GM12875 (cell line): ENCODE results near the gene CDCA5.
"Not testable (repeated sequence)": the region's sequence is repeated elsewhere in the genome, so short reads cannot be mapped to it uniquely, and the experiment has no call there.

Experiments
- H3K4me3 ChIP-seq: one replicate; pipeline ENCODE4 v1.5.1; 2011; ENCODE audit warnings: low read depth, low read length, control low read depth
- CTCF ChIP-seq: IDR thresholded peaks from 2 replicates; pipeline ENCODE4 v1.5.1; 2011; ENCODE audit warnings: low read depth, mild to moderate bottlenecking, control low read depth, inconsistent platforms, low read length, moderate library complexity, borderline replicate concordance; ENCODE audit not compliant: insufficient read depth

Gene CDCA5

GRCh38 chr11:65124480-65125196 is 40.8 kb upstream of the CDCA5 start:
- TF ChIP-seq CTCF = no peak
- no peak overlapping the region for H3K4me3 ChIP-seq

- no peak for TF ChIP-seq CTCF
- H3K4me3 ChIP-seq = peak within 1 kb of the TSS; percentile 88
Observed at GRCh38 chr11:65121865-65122696, 38.2 kb upstream of the CDCA5 start, which contains the start of the genes FAU and MRPL49. Gene FAU, minus strand, starts transcription at chr11:65122134. Its CDS starts 321 bp downstream, at chr11:65121813. Gene MRPL49, plus strand, starts transcription at chr11:65122321. Its CDS starts 26 bp downstream, at chr11:65122347.

- TF ChIP-seq CTCF = no peak
- peak overlapping the region; percentile 88 for H3K4me3 ChIP-seq
Observed at GRCh38 chr11:65121447-65121864, 37.6 kb upstream of the CDCA5 start.

DNA sequence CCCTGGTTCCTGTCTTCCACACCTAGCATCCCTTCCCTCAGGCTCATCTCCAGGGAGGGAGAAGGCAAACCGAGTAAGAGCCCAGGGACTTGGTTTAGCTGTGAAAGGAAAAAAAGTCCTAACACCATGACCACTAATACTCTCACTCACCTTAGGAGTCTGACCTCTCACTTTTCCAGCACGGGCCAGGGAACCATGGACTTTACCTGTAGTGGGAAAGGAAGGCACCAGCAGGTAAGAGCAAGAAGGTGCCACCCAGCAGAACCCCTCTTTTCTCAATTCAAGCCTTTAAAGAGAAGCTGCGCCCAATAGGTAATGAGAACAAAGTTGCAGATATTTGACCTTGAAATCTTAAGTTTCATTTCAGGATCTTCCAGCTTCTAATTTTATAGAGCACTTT is 37.0 kb upstream of the CDCA5 start:
- TF ChIP-seq CTCF = no peak
- peak overlapping the region; percentile 88 for H3K4me3 ChIP-seq

GRCh38 chr11:65119670-65119995 is 35.8 kb upstream of the CDCA5 start:
- H3K4me3 ChIP-seq = no peak overlapping the region
- TF ChIP-seq CTCF = no peak

DNA sequence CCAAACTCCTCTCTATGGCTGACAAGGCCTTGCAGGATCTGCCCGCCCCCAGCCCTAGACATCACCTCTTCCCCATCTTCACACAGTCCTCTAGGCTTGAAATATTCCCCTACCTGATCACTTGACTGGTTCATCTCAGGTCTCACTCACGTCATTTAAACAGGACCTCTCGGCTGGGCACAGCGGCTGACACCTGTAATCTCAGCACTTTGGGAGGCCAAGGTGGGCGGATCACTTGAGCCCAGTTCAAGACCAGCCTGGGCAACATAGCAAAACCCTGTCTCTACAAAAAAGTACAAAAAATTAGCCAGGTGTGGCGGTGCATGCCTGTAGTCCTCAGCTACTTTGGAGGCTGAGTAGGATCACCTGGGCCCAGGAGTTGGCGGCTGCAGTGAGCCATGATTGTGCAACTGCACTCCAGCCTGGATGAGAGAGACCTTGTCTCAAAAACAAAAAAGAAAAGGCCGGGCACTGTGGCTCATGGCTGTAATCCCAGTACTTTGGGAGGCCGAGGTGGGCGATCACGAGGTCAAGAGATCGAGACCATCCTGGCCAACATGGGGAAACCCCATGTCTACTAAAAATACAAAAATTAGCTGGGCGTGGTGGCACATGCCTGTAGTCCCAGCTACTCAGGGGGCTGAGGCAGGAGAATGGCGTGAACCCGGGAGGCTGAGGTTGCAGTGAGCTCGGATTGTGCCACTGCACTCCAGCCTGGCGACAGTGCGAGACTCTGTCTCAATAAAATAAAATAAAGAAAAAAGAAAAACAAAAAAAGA is 35.2 kb upstream of the CDCA5 start:
- not testable (repeated sequence) for H3K4me3 ChIP-seq

GRCh38 chr11:65118097-65118837 is 34.4 kb upstream of the CDCA5 start:
- H3K4me3 ChIP-seq = no peak overlapping the region
- no peak for TF ChIP-seq CTCF
